HepG2 (cell line): ENCODE measurements around the gene CCDC183. TPM values are rescaled to one million over a fixed set of nuclear protein-coding genes. Genes with fewer than 3 reads are reported as not detected.
"Not testable (repeated sequence)": the region's sequence is repeated elsewhere in the genome, so short reads cannot be mapped to it uniquely, and the experiment has no call there.

Experiments used
- ATAC-seq: fragments of 200-7000 bp; cut with Tn5 transposase; 3 replicates; pipeline ENCODE4 v1.9.1; 2020; ENCODE audit warnings: mild to moderate bottlenecking, moderate library complexity
- BruUV-seq: library from RNA; stranded (reverse); fragments of 400-500 nt; replicated peaks from 2 replicates; lab custom pipeline; 2021; lab: Mats Ljungman, UMichigan
- CTCF ChIA-PET: fragments of 300-600 bp; formaldehyde crosslinking; extraction: SDS; loops from one replicate; lab custom pipeline; 2021; ENCODE audit warnings: low total read pairs, inconsistent platforms, low intra/inter-chr PET ratio; lab: Yijun Ruan, JAX
- POLR2A ChIA-PET: fragments of 350-600 bp; sonication (Branson Sonifier 250); formaldehyde crosslinking; loops from one replicate; lab custom pipeline; 2020; ENCODE audit warnings: antibody characterized with exemption, inconsistent platforms; lab: Yijun Ruan, JAX
- DNase-seq: peaks from one replicate; pipeline ENCODE4 v3.0.0-alpha.2; 2015; ENCODE audit warnings: low spot score
- FAIRE-seq: peaks from 3 replicates; lab custom pipeline; 2011; peaks lifted over from hg19 to GRCh38; lab: Jason Lieb, UNC
- H2AFZ ChIP-seq: one replicate; pipeline ENCODE4 v1.6.1; 2011; ENCODE audit warnings: low read length, inconsistent platforms
- H3K27ac ChIP-seq: fragments of 300-600 bp; 3 replicates; pipeline ENCODE4 v1.8.0; 2011; ENCODE audit warnings: mixed run types, mild to moderate bottlenecking, mixed read lengths, low read length, inconsistent platforms; ENCODE audit not compliant: insufficient read depth; ENCODE audit errors: extremely low read length
- H3K27me3 ChIP-seq, 2 experiments: fragments of 200-600 bp in 1 of 2; 2 replicates in 1 of 2; 3 replicates in 1 of 2; pipeline versions ENCODE4 v1.6.0 to v1.8.0; 2011; ENCODE audit warnings: low read length in 2 of 2, mild to moderate bottlenecking in 2 of 2, moderate library complexity in 2 of 2, inconsistent platforms in 1 of 2; ENCODE audit not compliant: insufficient read depth in 2 of 2, control insufficient read depth in 1 of 2
- H3K36me3 ChIP-seq, 2 experiments: fragments of 200-600 bp in 1 of 2; replicated peaks in 1 of 2; 2 replicates in 1 of 2; 3 replicates in 1 of 2; pipeline versions ENCODE4 v1.5.1 to v1.8.0; 2011; ENCODE audit warnings: low read length in 2 of 2, inconsistent platforms in 1 of 2; ENCODE audit not compliant: insufficient read depth in 2 of 2, control insufficient read depth in 1 of 2
- H3K4me1 ChIP-seq: 2 replicates; pipeline ENCODE4 v1.5.1; 2012; ENCODE audit warnings: low read length, inconsistent platforms; ENCODE audit not compliant: insufficient read depth
- H3K4me2 ChIP-seq: 2 replicates; pipeline ENCODE4 v1.6.0; 2011; ENCODE audit warnings: low read depth, low read length, inconsistent platforms
- H3K4me3 ChIP-seq, 3 experiments: fragments of 200-600 bp in 1 of 3; sonication (generic), shearing (Covaris generic) in 1 of 3; replicated peaks in 1 of 3; 2 replicates each; pipeline ENCODE4 v1.5.1; 2011 to 2016; ENCODE audit warnings: low read length in 3 of 3, inconsistent platforms in 2 of 3, low read depth in 2 of 3, mild to moderate bottlenecking in 2 of 3, control low read depth in 1 of 3, mixed read lengths in 1 of 3; ENCODE audit not compliant: insufficient read depth in 1 of 3
- H3K79me2 ChIP-seq: one replicate; pipeline ENCODE4 v1.6.1; 2011; ENCODE audit warnings: low read length, inconsistent platforms; ENCODE audit not compliant: insufficient read depth
- H3K9ac ChIP-seq: 2 replicates; pipeline ENCODE4 v1.6.0; 2011; ENCODE audit warnings: mild to moderate bottlenecking, low read depth, low read length, inconsistent platforms; ENCODE audit not compliant: insufficient read depth
- H3K9me3 ChIP-seq: 2 replicates; pipeline ENCODE4 v1.5.1; 2012; ENCODE audit warnings: mild to moderate bottlenecking, low read length
- H4K20me1 ChIP-seq: 2 replicates; pipeline ENCODE4 v1.6.0; 2011; ENCODE audit warnings: inconsistent platforms, mild to moderate bottlenecking, low read length, moderate library complexity; ENCODE audit not compliant: insufficient read depth
- AGO1 ChIP-seq: fragments of 200-400 bp; formaldehyde crosslinking; IDR thresholded peaks from 2 replicates; pipeline ENCODE4 v1.6.1; 2017; ENCODE audit warnings: mild to moderate bottlenecking, low read depth, low read length, moderate library complexity; ENCODE audit not compliant: poor library complexity, severe bottlenecking
- AGO2 ChIP-seq: fragments of 200-400 bp; formaldehyde crosslinking; optimal IDR thresholded peaks from 2 replicates; pipeline ENCODE3; 2017; ENCODE audit warnings: mild to moderate bottlenecking, low read depth, low read length, moderate library complexity
- KLF16 ChIP-seq, 2 experiments: sonication (generic) in 1 of 2; formaldehyde crosslinking in 1 of 2; IDR thresholded peaks; 2 replicates each; pipeline versions ENCODE4 v1.6.1 to v1.8.0; 2016 to 2023; ENCODE audit warnings: missing genetic modification reagents in 2 of 2, missing compliant biosample characterization in 1 of 2
- ZBTB33 ChIP-seq: sonication (generic); formaldehyde crosslinking; IDR thresholded peaks from 2 replicates; pipeline ENCODE4 v1.4.0; 2020; ENCODE audit warnings: missing genetic modification reagents
- ZBTB38 ChIP-seq: sonication (generic); formaldehyde crosslinking; IDR thresholded peaks from 2 replicates; pipeline ENCODE4 v1.5.1; 2020; ENCODE audit warnings: mild to moderate bottlenecking, missing genetic modification reagents
- ZC3H13 ChIP-seq: sonication (generic); formaldehyde crosslinking; IDR thresholded peaks from 2 replicates; pipeline ENCODE4 v1.8.1; 2023; ENCODE audit warnings: mild to moderate bottlenecking, missing genetic modification reagents, moderate library complexity
- WGBS: methylation state at CpG from one replicate; pipeline ENCODE4 v1.1.6; 2017; ENCODE audit warnings: low lambda C conversion rate; 5-methylcytosine and 5-hydroxymethylcytosine counted together
- in situ Hi-C: cut with HindIII; loops from 2 replicates; pipeline ENCODE4 v1.10.0; 2017; ENCODE audit warnings: low pct_unique_long_range_greater_than_20kb; ENCODE audit not compliant: extremely low pct_ligation_motif_present
- intact Hi-C: fragments of 100-400 bp; cut with micrococcal nuclease; formaldehyde crosslinking; loops from one replicate; pipeline ENCODE4 v1.10.0; 2022; ENCODE audit not compliant: unreplicated experiment
- polyA plus RNA-seq, 8 experiments: library from polyadenylated mRNA; depleted of rRNA in 3 of 8; stranded (reverse) in 7 of 8; unstranded in 1 of 8; fragments of >200 nt; fragmentation: Illumina TruSeq in 4 of 8; extraction: Trizol in 4 of 8; gene quantifications; 2 replicates each; pipeline versions ENCODE4 v1.2.1 to v1.2.3, GENCODE V29; 2011 to 2016; ENCODE audit warnings: low read depth in 4 of 8, missing spikeins in 1 of 8, mixed read lengths in 1 of 8; ENCODE audit not compliant: insufficient read depth in 1 of 8
- total RNA-seq, 5 experiments: library from RNA; depleted of rRNA; stranded (reverse); fragments of >200 nt; fragmentation: Illumina TruSeq; extraction: Trizol; gene quantifications; 2 replicates each; pipeline ENCODE4 v1.2.3, GENCODE V29; 2016; ENCODE audit warnings: low read depth in 1 of 5
- TF ChIP-seq, protein P1 (sequence below): sonication (generic); formaldehyde crosslinking; IDR thresholded peaks from 2 replicates; pipeline ENCODE4 v1.5.1; 2020; ENCODE audit warnings: mild to moderate bottlenecking, missing genetic modification reagents, moderate library complexity

CCDC183 gene
- total and polyA plus RNA-seq, 2 of the 13 experiments (the other 11 are each of a cell fraction or from before 2014, with no cell fraction given) = 5.0 to 66.4 TPM

DNA sequence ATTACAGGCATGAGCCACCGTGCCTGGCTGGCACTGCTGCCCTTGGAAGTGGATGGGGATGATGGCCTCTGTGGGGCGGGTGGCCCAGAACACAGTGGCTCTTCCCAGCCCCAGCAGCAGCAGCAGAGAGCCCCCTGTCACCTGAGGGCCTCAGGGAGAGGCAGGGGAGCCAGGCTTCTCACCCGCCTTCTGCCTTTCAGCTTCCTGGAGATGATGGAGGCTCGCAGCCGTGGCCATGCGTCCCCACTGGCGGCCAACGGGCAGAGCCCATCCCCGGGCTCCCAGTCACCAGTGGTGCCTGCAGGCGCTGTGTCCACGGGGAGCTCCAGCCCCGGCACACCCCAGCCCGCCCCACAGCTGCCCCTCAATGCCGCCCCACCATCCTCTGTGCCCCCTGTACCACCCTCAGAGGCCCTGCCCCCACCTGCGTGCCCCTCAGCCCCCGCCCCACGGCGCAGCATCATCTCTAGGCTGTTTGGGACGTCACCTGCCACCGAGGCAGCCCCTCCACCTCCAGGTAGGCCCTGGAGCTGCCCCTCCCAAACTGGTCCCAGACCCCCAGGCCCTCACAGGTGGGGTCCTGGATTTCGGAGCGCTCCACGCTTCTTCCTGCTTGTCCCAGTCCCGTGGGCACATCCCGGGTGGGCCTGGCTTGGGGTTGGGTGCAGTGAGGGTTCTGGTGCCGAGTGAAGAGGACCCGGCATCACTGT lies 41.2 kb downstream of the CCDC183 start:
- H2AFZ ChIP-seq = no peak overlapping the region
- peaks cover 14 to 15% of the 10 kb centered on the region in 2 experiments for H3K36me3 ChIP-seq
- H3K27ac ChIP-seq = no peak overlapping the region
- H3K4me3 ChIP-seq = no peak overlapping the region
- TF ChIP-seq KLF16 (CRISPR knock-in tag; IDR thresholded peaks at IDR 0.05) (no peak), AGO2 (peak; percentile 3), AGO1 (peak; percentile 79)
- TF ChIP-seq, all 625 proteins: peak for 2
- DNase-seq (no peak), ATAC-seq (no peak), FAIRE-seq (no peak)
- POLR2A ChIA-PET = no interaction called here
- intact Hi-C loops (no loop called here), in situ Hi-C loops (no loop called here)
- no peaks in the 10 kb centered on the region for H3K9me3 ChIP-seq
- CTCF ChIA-PET = no interaction called here
- 92% methylated on average over 15 of the region's 27 CpGs for WGBS
- no peaks in the 10 kb centered on the region for H3K27me3 ChIP-seq
- H3K79me2 ChIP-seq = no peaks in the 10 kb centered on the region
- H3K4me1 ChIP-seq = peaks cover 31% of the 10 kb centered on the region
- no peak overlapping the region for H3K9ac ChIP-seq
- no peaks in the 10 kb centered on the region for H4K20me1 ChIP-seq
- no peak overlapping the region for H3K4me2 ChIP-seq
- no TSS peak for BruUV-seq

DNA sequence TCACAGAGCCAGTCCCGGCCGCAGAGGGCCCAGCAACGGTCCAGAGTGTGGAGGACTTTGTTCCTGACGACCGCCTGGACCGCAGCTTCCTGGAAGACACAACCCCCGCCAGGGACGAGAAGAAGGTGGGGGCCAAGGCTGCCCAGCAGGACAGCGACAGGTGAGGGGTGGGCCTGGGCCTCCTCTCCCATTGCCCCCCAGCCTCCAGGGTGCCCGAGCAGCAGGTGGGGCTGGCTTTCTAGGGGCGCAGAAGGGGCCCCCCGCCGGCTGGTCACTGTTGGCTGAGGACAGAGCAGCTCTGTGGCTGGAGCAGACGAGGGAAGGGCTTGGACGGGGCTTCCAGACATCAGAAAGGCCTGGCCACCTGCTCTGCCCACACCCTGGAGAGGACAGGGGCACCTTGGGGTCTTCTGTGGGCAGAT lies 41.7 kb downstream of the CCDC183 start:
- peak; percentile 72; the same call in 1 of the 2 replicates for TF ChIP-seq ZBTB33 (CRISPR knock-in tag)
- TF ChIP-seq ZBTB38 (CRISPR knock-in tag) = 0 out of 2 replicates have a peak, but pooled peaks have one; percentile 41
- TF ChIP-seq, protein P1, sequence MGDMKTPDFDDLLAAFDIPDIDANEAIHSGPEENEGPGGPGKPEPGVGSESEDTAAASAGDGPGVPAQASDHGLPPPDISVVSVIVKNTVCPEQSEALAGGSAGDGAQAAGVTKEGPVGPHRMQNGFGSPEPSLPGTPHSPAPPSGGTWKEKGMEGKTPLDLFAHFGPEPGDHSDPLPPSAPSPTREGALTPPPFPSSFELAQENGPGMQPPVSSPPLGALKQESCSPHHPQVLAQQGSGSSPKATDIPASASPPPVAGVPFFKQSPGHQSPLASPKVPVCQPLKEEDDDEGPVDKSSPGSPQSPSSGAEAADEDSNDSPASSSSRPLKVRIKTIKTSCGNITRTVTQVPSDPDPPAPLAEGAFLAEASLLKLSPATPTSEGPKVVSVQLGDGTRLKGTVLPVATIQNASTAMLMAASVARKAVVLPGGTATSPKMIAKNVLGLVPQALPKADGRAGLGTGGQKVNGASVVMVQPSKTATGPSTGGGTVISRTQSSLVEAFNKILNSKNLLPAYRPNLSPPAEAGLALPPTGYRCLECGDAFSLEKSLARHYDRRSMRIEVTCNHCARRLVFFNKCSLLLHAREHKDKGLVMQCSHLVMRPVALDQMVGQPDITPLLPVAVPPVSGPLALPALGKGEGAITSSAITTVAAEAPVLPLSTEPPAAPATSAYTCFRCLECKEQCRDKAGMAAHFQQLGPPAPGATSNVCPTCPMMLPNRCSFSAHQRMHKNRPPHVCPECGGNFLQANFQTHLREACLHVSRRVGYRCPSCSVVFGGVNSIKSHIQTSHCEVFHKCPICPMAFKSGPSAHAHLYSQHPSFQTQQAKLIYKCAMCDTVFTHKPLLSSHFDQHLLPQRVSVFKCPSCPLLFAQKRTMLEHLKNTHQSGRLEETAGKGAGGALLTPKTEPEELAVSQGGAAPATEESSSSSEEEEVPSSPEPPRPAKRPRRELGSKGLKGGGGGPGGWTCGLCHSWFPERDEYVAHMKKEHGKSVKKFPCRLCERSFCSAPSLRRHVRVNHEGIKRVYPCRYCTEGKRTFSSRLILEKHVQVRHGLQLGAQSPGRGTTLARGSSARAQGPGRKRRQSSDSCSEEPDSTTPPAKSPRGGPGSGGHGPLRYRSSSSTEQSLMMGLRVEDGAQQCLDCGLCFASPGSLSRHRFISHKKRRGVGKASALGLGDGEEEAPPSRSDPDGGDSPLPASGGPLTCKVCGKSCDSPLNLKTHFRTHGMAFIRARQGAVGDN = 0 out of 2 replicates have a peak, but pooled peaks have one; percentile 4
- peak; percentile 57 for TF ChIP-seq AGO1
- TF ChIP-seq ZC3H13 (CRISPR knock-in tag) = 0 out of 2 replicates have a peak, but pooled peaks have one; percentile 1
- TF ChIP-seq, all 625 proteins: peak for 5; not testable (repeated sequence) for 620
- H3K36me3 ChIP-seq = peaks cover 10 to 13% of the 10 kb centered on the region in 2 experiments; a peak in 3 of 5 replicates
- in situ Hi-C loops, H3K27me3 ChIP-seq, H4K20me1 ChIP-seq, intact Hi-C loops, H3K9ac ChIP-seq, H3K4me2 ChIP-seq, H3K79me2 ChIP-seq, FAIRE-seq, H2AFZ ChIP-seq, H3K9me3 ChIP-seq, BruUV-seq, H3K4me3 ChIP-seq, H3K27ac ChIP-seq, ATAC-seq, CTCF ChIA-PET, POLR2A ChIA-PET, DNase-seq: not testable (repeated sequence)
- WGBS = 75% methylated on average over 9 of the region's 15 CpGs
- H3K4me1 ChIP-seq = peaks cover 35% of the 10 kb centered on the region
